ENCODE data around the gene PEX14. TPM values are rescaled to one million over a fixed set of nuclear protein-coding genes. Genes with fewer than 3 reads are reported as not detected.

The PEX14 gene
- total RNA-seq, 1 donor from 2014 or later, result 19.2 TPM

DNA sequence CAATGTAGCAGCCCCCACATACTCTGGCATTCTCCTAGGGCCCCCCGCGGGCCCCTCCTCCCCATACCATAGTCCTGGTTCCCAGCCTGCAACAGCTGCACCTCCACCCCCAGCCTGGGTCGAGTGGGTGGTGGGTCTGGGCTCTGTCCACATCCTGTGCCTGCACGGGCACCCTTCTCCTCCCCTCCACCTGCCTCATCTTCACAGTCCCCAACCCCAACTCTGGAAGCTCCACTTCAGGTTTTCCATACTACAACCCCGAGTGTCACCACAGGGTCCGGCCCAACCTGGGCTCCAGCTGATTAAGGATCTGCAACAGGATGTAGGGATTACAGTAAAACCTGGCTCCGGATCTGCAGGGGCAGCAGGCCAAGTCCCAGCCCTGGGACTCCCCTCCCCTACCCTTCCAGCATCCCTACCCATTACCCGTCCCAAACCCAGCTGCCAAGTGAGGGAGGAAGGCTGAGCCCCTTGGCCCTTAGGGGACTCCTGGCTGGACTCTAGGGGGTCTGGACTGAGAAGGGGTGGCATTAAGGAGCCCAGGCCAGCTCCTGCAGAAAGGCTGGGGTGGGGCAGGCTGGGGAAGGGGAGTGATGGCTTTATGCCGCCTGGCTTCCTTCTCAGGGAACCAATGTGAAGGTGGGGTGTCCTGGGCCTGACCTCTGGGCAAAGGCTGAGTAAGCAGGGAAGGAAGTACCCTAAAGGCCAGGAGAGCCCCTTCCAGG lies 204.9 kb downstream of the PEX14 start:
- no peak for DNase-seq (ENCODE audit: low read depth)
- no peak for TF ChIP-seq CTCF (conservative IDR thresholded peaks at IDR 0.05; ENCODE audit: low read depth, low read length)
- no peak overlapping the region for H3K4me3 ChIP-seq (ENCODE audit: low read depth, low read length)

Other genes with a start within 250 kb of the PEX14 start
- gene PGD, start 75.9 kb upstream of the PEX14 start, total RNA-seq, result 231 and 304 TPM in 2 replicates
- gene CENPS, start 44.5 kb upstream of the PEX14 start, total RNA-seq, result 11.2 and 25.0 TPM in 2 replicates
- gene CORT, start 24.9 kb upstream of the PEX14 start, total RNA-seq, result not detected in 2 replicates
- 49.5 and 55.4 TPM in 2 replicates for gene DFFA, start 2.4 kb upstream of the PEX14 start, total RNA-seq

Data from epithelial cell of proximal tubule (primary cell).